Omental fat pad (tissue), 4 donors: ENCODE data around the gene PEAR1. TPM values are rescaled to one million over a fixed set of nuclear protein-coding genes. Genes with fewer than 3 reads are reported as not detected.

Source experiments
- ATAC-seq: fragments of 150-250 bp; one replicate; pipeline ENCODE4 v1.9.1; 2016; ENCODE audit warnings: mild to moderate bottlenecking, moderate library complexity; ENCODE audit not compliant: low FRiP score
- DNase-seq: peaks from one replicate; pipeline ENCODE4 v3.0.0-alpha.2; 2019; ENCODE audit warnings: low spot score
- total RNA-seq, 4 donors: library from RNA; depleted of rRNA; stranded (reverse); fragments of >200 nt; gene quantifications; one replicate each; pipeline ENCODE4 v1.1.0, GENCODE V29; 2016
- TF ChIP-seq, protein P1 (sequence below), 3 donors: fragments of 450-650 bp; IDR thresholded peaks; one replicate each; pipeline ENCODE4 v1.5.1; 2016 to 2017; ENCODE audit warnings: antibody characterized with exemption in 3 of 3, mild to moderate bottlenecking in 3 of 3, moderate library complexity in 2 of 3

PEAR1 gene
- total RNA-seq, 4 donors from 2014 or later, result 5.4 to 29.5 (median 9.0) TPM

- TF ChIP-seq, protein P1, sequence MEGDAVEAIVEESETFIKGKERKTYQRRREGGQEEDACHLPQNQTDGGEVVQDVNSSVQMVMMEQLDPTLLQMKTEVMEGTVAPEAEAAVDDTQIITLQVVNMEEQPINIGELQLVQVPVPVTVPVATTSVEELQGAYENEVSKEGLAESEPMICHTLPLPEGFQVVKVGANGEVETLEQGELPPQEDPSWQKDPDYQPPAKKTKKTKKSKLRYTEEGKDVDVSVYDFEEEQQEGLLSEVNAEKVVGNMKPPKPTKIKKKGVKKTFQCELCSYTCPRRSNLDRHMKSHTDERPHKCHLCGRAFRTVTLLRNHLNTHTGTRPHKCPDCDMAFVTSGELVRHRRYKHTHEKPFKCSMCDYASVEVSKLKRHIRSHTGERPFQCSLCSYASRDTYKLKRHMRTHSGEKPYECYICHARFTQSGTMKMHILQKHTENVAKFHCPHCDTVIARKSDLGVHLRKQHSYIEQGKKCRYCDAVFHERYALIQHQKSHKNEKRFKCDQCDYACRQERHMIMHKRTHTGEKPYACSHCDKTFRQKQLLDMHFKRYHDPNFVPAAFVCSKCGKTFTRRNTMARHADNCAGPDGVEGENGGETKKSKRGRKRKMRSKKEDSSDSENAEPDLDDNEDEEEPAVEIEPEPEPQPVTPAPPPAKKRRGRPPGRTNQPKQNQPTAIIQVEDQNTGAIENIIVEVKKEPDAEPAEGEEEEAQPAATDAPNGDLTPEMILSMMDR (IDR thresholded peaks at IDR 0.05), result no peak
- no peak for DNase-seq
- ATAC-seq, result no peak
Observed at GRCh38 chr1:156874572-156875340, 18.8 kb upstream of the PEAR1 start.

- ATAC-seq (no peak), DNase-seq (no peak)
- TF ChIP-seq, protein P1 (IDR thresholded peaks at IDR 0.05), result no peak
Observed at GRCh38 chr1:156875341-156875615, 18.2 kb upstream of the PEAR1 start.

DNA sequence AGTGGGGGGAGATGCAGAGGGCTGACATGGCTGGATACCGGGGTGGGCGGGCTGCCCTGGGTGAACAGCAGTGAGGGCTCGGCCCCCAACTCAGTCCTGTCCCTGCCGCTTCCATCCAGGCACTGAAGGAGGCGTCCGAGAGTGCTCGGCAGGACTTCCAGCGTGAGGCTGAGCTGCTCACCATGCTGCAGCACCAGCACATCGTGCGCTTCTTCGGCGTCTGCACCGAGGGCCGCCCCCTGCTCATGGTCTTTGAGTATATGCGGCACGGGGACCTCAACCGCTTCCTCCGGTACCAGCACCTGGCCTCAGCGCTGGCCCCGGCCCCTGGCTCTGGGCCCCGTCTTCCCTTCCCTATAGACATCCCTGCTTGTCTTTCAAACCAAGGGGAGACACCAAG is 17.2 kb upstream of the PEAR1 start:
- TF ChIP-seq, protein P1 (IDR thresholded peaks at IDR 0.05), result no peak
- no peak for DNase-seq
- ATAC-seq, result no peak

- ATAC-seq, result no peak
- TF ChIP-seq, protein P1 (IDR thresholded peaks at IDR 0.05), result no peak
Observed at GRCh38 chr1:156877433-156878170, 15.9 kb upstream of the PEAR1 start.

GRCh38 chr1:156879876-156880275 is 13.6 kb upstream of the PEAR1 start:
- TF ChIP-seq, protein P1 (IDR thresholded peaks at IDR 0.05), result no peak
- no peak for DNase-seq
- no peak for ATAC-seq

More at GRCh38 chr1:156877433-156878170, 15.9 kb upstream of the PEAR1 start:
- no peak for DNase-seq

- no peak for ATAC-seq
Observed at GRCh38 chr1:156880473-156880872, 13.0 kb upstream of the PEAR1 start.

More at GRCh38 chr1:156880473-156880872, 13.0 kb upstream of the PEAR1 start:
- no peak for DNase-seq
- TF ChIP-seq, protein P1 (IDR thresholded peaks at IDR 0.05), result no peak
